Measurements from ENCODE around the gene GIPC1.

GIPC1 gene

DNA sequence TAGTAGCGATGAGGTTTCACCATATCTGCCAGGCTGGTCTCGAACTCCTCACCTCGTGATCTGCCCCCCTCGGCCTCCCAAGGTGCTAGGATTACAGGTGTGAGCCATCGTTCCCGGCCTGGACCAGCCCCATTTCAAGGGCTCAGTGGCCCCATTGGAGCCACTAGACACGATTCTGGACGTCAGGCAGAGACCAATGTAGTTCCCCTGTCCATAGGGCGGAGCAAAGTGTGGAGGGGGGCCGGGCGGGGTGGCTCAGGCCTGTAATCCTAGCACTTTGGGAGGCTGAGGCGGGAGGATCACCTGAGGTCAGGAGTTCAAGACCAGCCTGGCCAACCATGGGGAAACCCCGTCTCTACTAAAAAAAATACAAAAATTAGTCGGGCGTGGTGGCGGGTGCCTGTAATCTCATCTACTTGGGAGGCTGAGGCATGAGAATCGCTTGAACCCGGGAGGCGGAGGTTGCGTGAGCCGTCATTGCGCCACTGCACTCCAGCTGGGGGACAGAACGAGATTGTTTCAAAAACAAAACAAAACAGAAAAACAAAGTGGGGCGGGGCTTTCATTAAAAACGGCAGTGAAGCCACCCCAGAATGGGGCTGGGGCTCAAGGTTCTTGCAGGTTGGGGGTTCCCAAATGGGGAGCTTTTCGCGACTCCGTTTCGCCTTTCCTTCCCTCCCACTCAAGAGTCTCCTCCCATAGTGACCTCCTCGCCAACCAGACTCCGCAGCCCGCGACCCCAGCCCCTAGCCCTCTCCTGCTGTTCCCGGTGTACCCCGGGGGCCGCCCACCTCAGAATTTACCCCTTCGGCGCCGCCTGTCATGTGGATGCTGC lies 32.7 kb upstream of the GIPC1 start:
- TF ChIP-seq, protein P1, sequence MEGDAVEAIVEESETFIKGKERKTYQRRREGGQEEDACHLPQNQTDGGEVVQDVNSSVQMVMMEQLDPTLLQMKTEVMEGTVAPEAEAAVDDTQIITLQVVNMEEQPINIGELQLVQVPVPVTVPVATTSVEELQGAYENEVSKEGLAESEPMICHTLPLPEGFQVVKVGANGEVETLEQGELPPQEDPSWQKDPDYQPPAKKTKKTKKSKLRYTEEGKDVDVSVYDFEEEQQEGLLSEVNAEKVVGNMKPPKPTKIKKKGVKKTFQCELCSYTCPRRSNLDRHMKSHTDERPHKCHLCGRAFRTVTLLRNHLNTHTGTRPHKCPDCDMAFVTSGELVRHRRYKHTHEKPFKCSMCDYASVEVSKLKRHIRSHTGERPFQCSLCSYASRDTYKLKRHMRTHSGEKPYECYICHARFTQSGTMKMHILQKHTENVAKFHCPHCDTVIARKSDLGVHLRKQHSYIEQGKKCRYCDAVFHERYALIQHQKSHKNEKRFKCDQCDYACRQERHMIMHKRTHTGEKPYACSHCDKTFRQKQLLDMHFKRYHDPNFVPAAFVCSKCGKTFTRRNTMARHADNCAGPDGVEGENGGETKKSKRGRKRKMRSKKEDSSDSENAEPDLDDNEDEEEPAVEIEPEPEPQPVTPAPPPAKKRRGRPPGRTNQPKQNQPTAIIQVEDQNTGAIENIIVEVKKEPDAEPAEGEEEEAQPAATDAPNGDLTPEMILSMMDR (IDR thresholded peaks at IDR 0.05; ENCODE audit: borderline replicate concordance, insufficient read depth, low read depth, low read length) = no peak
- peak overlapping the region; percentile 39 for H3K4me3 ChIP-seq (ENCODE audit: low read depth, low read length)

DNA sequence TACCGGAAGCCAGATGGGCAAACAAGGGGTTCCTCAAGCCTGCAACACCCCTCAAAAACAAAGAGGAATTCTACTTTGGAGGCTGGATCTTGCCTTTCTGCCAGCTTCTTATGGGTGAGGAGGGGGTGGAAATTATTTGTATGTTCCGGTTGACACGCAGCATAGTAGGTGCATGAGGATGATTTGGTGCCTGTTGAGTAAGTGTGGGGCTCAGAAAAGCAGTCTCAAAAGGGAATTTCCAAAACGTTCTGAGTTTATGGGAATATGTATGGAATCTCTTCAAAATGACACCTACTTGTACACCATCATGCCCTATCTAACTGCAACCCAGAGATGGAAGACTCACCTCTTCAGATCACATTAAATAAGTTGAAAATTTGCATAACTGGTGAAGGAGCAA lies 30.5 kb upstream of the GIPC1 start:
- no peak overlapping the region for H3K4me3 ChIP-seq (ENCODE audit: low read depth, low read length)
- TF ChIP-seq, protein P1 (IDR thresholded peaks at IDR 0.05; ENCODE audit: borderline replicate concordance, insufficient read depth, low read depth, low read length) = no peak

DNA sequence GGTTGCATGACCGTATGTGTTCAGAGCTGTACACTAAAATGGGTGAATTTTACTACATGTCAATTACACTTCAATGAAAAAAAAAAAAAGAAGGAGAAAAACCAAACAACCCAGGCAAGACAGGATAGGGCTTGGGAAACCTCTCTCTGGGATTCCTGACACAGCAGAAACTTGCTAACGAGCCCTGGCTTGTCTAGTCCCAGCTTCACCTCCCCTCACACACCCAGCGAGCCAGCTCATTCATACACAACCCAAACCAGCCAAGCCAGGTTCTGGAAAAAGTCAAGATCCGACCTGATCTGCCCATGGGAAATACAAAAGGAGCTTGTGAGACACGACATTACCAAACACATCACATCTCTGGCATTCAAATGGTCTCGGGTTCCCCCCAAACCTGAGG lies 29.8 kb upstream of the GIPC1 start:
- H3K4me3 ChIP-seq (ENCODE audit: low read depth, low read length) = no peak overlapping the region

DNA sequence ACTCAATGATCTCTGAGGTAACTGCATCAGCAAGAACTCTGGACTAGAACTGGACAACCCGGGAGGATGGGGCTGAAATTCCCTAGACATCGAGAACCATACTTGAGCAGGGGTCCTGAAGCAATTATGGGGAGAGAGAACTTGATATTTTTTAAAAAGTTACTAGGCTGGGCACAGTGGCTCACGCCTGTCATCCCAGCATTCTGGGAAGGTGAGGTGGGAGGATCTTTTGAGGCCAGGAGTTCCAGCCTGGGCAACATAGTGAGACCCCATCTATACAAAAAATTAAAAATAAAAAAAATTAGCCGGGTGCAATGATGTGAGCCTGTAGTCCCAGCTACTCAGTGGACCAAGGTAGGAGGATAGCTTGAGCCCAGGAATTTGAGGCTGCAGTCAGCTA lies 24.6 kb upstream of the GIPC1 start:
- TF ChIP-seq, protein P1 (IDR thresholded peaks at IDR 0.05; ENCODE audit: borderline replicate concordance, insufficient read depth, low read depth, low read length) = no peak
- no peak overlapping the region for H3K4me3 ChIP-seq (ENCODE audit: low read depth, low read length)

More for the DNA sequence above, 29.8 kb upstream of the GIPC1 start:
- TF ChIP-seq, protein P1 (IDR thresholded peaks at IDR 0.05; ENCODE audit: borderline replicate concordance, insufficient read depth, low read depth, low read length) = no peak

DNA sequence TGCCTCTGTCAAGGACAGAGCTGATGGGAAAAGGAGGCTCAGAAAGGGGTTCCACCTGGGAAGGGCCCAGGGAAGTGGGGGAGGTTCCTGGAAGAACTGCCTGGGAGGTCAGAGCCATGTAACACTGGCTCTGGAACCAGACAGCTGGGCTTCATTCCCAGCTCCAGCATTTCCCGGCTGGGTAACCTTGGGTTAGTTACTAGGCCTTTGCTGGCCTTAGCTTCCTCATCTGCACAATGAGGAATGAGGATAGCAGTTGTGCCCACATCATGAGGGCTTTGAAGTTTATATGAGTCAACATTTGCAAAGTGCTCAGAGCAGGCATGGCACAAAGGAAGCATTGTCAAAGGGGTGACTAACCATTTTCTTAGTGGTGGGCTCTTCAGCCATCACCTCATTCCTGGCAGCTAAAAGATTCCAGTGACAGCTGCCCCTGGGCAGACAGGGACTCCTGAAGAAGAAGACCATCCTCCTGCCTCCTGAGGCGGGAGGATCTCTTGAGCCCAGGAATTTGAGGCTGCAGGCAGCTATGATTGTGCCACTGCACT lies 24.0 kb upstream of the GIPC1 start:
- TF ChIP-seq, protein P1 (IDR thresholded peaks at IDR 0.05; ENCODE audit: borderline replicate concordance, insufficient read depth, low read depth, low read length) = no peak
- no peak overlapping the region for H3K4me3 ChIP-seq (ENCODE audit: low read depth, low read length)

DNA sequence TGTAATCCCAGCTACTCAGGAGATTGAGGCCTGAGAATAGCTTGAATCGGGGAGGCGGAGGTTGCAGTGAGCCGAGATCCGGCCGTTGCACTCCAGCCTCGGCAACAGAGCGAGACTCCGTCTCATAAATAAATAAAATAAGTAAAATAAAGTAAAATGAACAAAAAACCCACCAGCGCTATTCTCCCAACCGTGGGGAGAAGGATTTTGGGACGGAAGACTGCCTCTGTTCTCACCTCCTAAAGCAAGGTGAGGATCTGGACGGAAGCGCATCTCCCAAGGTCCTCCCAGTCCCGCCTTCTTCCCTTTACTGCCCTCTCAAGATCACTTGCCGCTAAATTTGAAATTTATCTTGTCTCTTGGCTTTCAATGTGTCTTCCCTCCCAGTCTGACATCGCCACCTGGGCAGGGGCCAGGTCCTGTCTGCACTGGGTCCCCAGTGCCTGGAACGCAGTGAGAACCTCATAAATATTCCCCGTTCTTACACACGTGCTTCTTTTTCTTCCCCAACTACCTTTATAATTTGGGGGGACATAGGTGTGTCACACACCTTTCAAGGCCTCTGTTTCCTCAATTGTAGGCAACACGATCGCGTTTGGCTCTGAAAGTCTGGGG lies 23.4 kb upstream of the GIPC1 start:
- TF ChIP-seq, protein P1 (IDR thresholded peaks at IDR 0.05; ENCODE audit: borderline replicate concordance, insufficient read depth, low read depth, low read length) = no peak
- H3K4me3 ChIP-seq (ENCODE audit: low read depth, low read length) = no peak overlapping the region
